HG02884 (cell line): Measurements from ENCODE around the gene SORCS3.

Experiments
- ATAC-seq: cut with Tn5 transposase; IDR thresholded peaks from one replicate; pipeline ENCODE4 v1.9.1; 2021; ENCODE audit warnings: mild to moderate bottlenecking, moderate library complexity; ENCODE audit not compliant: unreplicated experiment

SORCS3 gene

DNA sequence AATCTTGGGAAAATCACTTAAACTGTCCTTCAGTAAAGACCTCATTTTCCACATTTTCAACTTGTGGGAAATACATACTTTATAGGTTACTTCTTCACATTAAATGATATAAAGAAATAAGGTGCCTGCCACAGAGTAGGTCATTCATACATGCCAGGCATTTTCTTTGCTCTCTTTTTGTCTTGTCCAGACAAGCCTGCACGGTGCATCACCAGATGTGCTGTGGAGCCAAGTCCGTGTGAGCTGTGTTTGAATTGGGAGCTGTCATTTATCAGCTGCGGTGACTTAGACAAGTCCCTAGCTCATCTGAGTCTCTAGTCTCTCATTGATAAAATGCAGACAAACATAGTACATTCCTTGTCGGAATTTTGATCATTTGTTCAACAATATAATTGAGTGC lies 432.9 kb downstream of the SORCS3 start:
- ATAC-seq = no peak

DNA sequence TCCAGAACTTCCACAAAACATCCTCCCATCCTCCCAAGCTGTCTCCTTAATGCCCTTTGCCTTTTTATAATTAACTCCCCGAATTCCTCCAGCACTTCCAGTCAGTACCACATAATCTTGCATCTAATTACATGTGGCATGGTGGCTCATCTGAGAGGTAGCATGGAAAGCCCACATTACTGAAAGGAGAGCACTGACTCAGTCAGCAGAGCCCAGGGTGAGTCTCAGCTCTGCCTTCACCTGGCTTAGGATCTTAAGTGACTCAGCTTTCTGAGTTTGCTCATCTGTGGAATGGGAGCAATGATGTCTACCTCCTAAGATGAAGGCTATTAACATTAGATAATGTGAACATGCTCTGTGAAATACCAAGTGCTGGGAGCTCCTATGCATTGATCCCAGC lies 433.9 kb downstream of the SORCS3 start:
- ATAC-seq = no peak

DNA sequence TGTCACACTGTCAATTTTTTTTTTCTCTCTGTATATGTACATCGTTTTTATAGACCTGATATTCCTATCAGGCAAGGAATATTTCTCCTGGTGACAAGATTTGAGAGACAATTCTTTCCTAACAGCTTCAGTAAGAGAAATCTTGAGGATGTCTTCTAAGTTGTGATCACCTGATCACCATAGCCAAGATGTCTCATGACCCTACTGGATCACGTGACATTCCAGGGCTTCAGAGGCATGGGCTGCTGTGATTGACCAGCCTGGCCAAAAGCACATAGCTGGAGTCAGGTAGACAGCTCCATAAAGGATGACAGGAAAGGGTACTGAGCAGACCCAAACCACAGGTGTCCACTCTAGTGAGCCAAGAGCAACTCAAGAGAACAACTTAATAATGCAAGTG lies 444.9 kb downstream of the SORCS3 start:
- no peak for ATAC-seq

DNA sequence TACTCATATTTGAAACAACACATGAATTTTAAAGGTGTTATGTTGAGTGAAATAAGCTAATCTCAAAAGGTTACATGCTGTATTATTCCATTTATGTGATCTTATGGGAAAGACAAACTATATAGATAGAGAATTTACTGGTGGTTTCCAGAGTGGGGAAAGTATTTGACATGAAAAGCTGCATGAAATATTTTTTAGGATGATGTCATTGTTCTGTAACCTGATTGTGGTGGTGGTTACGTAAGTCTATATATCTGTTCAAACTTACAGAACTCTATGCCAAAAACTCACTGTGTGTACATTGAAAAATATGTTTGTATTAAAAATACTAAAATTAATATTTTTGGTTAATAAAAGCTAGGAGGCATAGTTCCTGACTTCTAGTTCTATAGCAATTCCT lies 453.0 kb downstream of the SORCS3 start:
- ATAC-seq = no peak

DNA sequence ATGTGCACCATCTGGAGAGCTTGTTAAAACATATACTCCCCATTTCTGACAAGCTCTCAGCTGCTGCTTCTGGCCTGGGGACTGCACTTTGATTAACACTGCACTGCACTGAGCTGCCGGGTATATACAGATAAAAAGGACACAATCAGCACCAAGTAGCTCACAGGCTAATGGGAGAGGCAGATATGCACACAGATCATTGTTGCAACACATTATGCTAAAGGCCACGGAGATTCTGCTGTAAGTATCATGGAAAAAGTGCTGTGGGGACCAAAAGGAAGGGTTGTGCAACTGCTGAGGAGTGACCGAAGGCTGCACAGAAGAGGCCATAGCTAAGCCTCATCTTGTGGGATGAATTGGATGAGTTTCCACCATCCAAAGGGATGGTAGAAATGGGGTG lies 455.2 kb downstream of the SORCS3 start:
- ATAC-seq = no peak

DNA sequence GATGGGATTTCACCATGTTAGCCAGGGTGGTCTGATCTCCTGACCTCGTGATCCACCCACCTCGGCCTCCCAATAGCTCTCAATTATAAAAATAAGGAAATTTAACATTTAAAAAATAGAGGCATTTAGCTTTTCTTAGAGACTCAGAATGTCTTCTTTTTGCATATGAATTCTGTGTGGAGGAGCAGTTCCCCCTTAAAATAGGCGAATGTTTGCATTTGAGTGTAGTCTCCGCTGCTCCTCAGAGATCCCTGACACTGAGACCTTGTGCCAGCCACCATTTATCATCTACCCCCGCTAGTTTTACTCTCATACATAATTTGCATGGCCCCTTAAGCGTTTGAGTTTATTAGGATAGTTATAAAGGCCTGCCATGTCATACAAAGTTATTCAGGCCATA lies 461.9 kb downstream of the SORCS3 start:
- no peak for ATAC-seq

DNA sequence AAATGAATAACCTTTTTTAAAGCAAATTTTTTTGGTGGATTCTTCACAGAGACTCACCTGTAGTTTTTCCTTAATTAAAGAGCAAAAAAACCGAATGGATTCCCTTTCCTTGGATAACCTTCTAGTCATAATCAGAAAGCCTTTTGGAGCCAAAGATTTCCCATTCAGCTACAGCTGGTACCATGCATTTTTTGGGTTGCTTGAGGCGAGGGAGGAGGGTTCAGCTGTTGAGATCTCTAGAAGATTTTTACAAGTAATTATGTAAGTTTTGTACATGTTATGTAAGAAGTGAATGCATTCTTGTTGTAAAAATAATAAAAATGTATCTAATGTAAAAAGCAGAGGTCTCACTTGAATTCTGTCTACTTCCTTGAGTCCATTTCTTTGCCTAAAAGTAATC lies 463.2 kb downstream of the SORCS3 start:
- no peak for ATAC-seq

DNA sequence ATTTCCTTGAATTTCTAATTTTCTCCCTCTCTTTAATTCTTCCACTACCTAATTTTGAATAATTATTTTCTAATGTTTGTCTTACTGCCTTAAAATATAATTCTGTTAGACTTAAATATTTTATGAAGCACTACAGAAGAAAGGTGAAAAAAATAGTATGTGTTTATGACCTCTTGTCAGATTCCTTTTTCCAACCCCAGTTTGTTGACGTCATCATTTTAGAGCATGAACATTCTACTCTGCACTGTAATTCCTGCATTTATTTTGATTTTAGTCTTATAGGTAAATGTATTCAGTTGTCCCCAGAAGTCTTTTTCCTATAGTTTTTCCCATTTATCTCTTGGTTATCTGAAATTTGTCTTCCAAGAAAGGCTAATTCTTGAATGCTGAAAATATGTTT lies 468.1 kb downstream of the SORCS3 start:
- ATAC-seq = no peak

DNA sequence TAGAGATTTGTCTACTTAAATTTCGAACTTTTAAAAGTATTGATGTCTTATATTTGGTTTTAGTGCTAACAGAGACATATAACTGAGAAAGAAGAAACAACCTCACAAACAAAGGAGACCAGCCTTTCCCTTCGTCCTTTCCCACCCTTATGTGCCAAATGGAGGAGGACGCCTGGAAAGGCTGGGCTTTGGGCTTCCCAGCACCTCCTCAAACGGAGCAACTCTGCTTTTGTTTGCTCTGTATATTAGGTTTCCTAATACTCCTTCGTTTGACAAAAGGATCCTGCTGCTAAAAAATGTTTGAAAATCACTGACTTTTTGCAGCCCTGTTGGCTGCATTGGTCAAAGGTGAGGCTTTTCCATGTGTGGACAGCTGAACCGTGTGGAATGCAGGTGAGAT lies 471.8 kb downstream of the SORCS3 start:
- ATAC-seq = no peak

DNA sequence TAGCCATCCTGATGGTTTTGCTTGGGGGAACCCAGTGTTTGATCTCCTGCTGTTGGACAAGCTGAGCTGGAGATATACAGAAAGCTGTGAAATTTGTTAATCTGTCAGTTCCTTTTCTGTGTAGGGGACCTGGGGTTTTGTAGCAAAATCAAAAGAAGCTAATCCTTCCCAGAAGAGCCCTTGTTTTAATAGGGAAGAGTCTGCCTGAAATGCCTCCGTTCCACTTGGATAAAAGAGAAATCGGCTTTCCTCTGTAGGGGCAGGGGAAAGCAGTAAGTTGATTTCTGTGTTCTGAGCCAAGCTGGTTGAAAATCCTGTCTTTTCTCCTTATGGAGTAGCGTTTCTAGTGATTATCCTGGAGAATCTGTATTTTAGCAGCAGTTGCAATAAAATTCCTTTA lies 472.6 kb downstream of the SORCS3 start:
- ATAC-seq = no peak

DNA sequence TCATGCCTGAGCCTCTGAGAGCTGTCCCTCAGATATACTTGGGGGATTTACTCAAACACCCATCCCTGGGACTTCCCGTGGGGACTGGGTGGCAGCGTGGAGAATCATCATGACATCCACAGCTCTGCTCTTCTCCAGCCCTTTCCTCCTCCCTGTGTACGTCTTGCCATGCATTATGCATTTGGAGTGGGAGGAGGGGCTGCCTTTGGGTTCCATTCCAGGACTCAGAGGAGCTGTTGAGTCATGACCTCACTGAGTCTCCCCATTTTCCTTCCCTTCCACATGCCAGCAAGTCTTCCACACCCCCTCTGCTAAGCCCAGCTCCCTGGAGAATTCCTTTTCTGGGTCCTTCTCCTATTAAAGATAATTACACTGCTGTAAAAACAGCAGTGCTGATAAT lies 480.7 kb downstream of the SORCS3 start:
- ATAC-seq = no peak

DNA sequence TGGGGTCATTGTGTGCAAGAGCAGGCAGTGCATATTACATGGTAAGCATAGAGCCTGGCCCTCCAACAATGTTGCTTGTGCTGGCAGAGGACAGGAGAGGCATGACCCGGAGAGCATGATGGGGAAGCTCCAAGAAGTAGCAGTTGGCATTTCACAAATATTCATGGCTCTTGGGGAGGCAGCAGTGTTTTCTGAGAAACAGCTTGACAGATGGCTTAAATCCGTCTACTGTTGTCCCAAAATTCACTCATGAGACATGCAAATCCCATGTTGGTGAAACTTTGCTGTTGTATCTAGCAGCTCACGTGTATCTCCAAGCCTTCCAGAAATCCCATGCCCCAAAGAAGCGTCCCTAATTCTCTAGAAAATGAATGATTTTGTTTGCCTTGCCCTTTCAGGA lies 487.0 kb downstream of the SORCS3 start:
- no peak for ATAC-seq

DNA sequence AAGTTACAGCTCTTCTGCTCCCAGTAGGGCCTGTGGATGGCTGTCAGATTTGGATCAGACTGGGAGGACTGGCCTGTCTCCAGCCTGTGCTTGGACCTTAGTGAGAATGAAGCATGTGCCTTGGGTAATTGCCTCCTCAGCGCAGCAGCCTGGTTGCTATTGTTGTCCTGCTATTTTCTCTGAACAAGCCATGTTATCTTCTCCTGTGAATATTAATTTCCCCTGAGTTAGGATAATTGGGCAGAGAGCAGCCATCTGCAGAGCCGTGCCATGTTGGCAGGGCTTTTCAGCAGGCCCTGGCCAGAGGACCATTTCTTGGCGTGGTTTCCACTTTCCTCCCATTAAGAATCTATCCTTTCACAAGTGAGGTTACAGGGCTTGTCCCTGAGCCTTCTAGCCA lies 497.3 kb downstream of the SORCS3 start:
- ATAC-seq = no peak

DNA sequence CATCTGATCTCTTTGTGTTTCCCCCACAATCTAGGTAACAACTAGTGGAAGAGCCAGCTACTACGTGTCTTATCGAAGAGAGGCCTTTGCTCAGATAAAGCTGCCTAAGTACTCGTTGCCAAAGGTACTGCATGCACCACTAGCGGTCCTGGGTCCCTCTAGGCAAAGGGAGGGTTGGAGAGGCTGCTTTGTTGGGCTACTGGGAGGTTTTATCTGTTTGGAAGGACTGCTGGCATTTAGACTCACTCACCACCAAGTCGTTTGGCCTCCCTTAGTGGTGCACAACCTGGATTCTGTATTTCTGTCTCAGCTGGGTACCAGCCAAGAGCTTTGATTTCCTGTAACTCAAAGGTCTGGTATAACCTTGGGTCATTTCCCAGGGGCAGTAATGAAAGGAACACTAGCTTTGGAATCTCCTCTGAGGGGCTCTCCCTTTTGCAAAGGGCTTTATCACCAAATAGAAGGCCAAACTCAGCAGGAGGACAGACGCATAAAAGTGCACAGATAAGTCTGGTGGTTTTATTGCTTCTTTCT lies 498.3 kb downstream of the SORCS3 start:
- no peak for ATAC-seq

DNA sequence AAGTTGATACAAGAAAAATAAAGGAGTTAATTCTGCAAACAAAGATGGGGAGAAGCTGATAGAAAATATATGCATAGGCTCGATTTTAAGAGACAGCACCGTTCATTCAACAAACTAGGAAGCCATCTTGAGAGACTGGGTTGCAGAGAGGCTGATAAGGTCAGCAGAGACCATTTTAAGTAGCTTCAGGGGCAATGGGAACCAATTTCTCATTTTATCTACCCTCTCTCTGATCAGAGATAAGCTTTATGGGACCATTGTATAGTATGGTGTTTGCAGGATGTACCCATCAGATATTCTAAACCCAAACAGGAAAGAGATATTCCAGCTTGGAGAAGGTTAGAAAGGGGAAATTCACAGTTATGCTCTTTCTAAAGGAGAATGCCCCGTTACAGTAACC lies 499.5 kb downstream of the SORCS3 start:
- no peak for ATAC-seq

DNA sequence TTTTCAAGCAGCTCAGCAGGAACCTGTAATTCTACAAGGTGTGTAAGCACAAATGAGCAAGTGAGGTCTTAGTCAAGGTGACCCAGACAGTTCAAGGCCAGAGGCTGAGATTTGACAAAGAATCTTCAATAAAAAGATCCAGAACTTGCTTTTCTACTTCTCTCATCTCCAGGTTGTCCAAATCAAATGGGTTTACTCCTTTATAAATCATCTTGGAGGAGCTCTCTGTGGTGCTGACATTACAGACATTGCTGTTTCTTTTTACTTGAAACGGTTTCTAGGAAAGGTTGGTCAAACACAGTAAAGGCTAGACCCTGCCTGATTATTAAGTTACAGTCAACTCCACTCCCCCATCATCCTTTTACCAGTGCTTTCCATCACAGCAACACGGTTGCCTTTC lies 504.6 kb downstream of the SORCS3 start:
- no peak for ATAC-seq

DNA sequence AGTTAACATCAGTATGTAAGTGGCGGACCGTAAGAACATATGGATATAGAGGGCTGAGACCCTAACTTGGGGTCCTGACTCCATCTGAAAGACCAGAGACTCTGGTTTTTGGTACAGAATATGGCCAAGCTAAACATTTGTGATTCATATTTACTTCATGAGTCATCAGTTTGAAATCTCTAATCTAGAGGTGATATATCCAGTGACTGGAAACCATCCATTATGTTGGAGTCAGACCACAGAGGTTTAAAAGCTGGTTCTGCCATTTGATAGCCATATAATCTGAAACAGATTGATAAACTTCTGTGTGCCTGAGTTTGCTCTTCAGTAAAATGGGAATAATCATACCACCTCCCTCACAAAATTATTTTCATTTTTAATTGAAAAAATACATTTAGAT lies 505.3 kb downstream of the SORCS3 start:
- no peak for ATAC-seq

DNA sequence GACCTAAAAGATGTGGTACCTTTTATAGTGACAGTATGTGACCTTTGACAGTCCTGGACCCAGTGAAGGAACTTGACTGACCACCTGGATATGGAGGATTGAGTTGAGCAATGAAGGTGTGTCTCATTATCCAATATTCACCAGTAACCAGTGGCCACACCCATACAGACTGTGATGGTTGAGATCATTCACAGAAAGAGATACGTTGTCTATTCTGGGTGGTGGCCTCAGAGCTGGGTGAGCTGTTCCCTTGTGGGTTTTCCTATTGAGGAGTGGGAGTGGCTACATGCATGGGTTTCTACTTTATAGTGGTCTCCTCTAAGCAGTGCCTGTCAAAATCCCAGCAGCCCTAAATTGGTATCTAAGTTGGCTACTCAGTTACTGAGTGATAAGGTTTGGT lies 507.4 kb downstream of the SORCS3 start:
- no peak for ATAC-seq

DNA sequence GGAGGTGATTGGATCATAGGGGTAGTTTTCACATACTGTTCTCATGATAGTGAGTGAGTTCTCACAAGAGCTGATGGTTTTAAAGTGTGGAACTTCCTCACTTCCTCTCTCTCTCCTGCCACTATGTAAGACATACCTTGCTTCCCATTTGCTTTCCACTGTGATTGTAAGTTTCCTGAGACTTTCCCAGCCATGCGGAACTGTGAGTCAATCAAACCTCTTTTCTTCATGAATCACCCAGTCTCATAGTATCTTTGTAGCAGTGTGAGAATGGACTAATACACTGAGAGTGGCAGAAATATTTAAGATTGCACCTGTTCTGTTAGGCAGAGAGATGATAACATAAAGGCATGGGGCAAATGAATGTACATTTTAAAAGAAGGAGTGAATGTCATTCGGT lies 507.8 kb downstream of the SORCS3 start:
- ATAC-seq = no peak

DNA sequence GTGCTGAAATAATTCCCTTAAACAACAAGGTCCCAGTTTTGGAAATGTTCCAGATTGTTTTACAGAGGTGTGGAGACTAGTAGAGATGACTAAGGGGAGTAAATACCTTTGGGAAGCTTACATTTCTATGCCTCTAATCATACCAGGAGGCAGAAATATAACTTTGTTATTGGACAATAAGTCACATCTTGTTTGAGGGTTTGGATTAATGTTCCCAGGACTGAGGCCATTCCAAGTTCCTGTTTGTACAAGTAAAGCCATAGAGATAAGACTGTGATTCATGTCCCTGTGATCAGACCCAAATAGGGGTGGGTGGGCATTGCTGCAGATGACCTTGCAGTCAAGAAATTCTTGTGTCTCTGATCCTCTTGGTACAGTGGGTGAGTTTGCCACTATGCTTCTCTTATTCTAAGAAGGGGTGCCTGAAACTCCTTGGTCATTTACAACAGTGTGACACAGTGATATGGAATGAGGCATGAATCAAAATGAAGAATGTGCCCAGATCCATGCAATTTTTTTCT lies 508.3 kb downstream of the SORCS3 start:
- ATAC-seq = no peak

DNA sequence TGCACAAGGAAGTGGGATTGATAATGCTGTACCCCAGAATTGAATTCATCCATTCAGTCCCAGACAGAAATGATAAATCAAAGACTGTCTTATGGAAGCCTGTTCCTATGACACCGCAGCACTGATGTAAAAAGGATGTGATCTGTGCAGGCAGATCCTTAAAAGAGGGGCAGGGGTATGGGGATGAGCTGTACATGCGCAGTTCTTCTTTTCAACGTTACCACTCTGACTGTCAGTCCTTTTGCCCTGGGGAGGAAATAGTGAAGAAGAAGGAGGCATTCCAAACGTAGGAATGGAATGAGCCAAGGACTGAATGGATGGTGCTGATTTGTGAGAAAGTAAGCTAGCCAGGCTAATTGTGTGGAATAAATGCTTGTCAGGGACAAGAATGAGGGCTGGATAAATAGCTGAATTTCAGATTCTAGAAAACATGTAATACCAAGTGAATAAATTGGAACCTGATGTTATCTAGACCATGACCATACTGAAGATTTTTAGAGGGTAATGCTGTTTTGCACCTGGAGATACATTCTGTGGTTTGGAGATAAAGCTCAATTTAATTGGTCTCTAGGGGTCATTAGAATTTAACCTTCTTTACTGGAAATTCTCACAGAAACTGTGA lies 509.3 kb downstream of the SORCS3 start:
- no peak for ATAC-seq

DNA sequence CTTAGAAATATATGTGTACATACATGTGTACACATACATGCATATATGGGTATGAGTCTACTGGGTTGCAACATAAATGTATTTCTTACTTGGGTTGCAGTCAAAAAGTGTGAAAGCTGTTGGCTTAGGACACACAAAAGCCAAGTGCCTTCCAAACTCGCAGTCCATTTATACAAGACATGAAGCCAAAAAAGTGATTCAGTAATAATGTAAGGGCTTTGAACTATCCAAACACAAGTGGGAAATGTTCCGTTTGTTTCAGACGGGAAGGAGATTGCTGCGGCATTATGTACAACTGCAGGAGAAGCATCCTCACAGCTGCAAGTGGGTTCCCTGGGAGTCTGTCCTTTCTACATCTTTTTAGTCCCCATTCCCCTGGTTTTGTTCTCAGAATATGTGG lies 513.6 kb downstream of the SORCS3 start:
- ATAC-seq = no peak

DNA sequence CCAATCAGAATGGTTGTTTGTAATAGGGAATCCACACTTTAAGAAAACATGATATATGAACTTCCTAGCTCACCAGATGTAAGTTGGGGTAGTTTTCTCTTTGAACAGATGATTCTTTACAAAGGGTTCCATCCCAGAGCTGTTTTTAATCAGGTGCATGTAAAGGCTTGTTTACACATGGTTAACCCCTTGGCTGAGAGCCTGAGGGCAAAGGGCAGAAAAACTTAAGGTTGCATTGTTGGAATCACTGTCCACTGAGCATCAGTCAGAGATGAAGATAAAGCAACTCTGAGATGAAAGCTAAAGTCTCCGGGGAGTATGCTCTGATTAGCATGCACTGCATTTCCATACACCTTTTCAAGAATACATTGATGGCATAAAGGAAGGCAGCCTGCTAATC lies 518.2 kb downstream of the SORCS3 start:
- no peak for ATAC-seq
